Measurements from ENCODE around the gene DCBLD2. TPM values are rescaled to one million over a fixed set of nuclear protein-coding genes. Genes with fewer than 3 reads are reported as not detected.

The DCBLD2 gene
- total and polyA plus RNA-seq, 4 donors, result 25.0 to 42.3 (median 29.5) TPM

DNA sequence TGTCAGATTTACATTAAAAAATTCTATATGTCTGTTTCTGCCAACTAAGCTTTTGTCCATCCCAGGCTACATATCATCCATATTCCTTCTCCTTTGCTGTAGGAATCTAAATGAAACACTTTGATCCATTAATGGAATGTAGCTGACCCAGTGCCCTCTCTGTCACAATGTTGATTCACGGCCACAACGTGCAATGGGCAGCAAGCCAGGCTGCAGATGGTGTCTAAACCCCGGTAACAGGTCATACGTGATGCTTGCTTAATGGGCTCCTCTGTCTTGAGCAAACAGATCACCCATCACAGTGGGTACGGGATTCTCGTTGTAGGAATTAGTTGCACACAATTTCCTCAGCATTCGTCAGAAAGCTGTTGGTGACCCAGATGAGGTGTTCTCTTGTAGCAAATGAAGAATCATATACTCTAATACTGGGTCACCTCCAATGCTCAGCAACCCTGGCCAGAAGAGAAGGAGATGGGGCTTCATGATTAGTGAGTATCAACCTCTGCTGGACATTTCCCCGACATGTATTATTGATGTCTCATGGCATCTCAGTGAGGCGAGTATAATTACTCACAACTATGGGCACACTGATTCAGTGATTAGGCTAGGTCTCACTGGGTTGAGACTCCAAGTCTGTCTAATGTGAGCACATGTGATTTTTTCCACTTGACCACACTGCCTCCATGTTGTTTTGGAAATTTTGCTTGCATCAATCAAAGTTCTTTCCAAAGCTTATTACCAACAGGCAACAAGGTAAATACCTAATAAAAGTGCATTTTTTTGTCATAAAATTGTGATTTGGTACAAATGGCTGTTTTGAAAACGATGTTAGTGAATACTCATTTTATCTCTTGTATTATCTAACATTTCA, 12.9 kb upstream of the DCBLD2 start:
- DNase-seq (ENCODE audit: low read depth in 4 of 6, low spot score in 6 of 6), result peak in 1 of 6 donors; percentile 15
- 62% methylated on average over 4 of the region's 10 CpGs for WGBS (ENCODE audit: insufficient coverage)
- Histone ChIP-seq H3K4me3 (ENCODE audit: low read depth, low read length) (no peak overlapping the region), H3K27me3 (ENCODE audit: control insufficient read depth, insufficient read depth, low read length) (no peaks in the 10 kb centered on the region), H3K27ac (ENCODE audit: low read depth, low read length) (no peak overlapping the region), H3K4me1 (ENCODE audit: control insufficient read depth, insufficient read depth, low read length) (no peaks in the 10 kb centered on the region), H3K9me3 (ENCODE audit: control insufficient read depth, insufficient read depth, low read length) (no peaks in the 10 kb centered on the region), H3K36me3 (ENCODE audit: control insufficient read depth, insufficient read depth, low read length) (no peaks in the 10 kb centered on the region)

DNA sequence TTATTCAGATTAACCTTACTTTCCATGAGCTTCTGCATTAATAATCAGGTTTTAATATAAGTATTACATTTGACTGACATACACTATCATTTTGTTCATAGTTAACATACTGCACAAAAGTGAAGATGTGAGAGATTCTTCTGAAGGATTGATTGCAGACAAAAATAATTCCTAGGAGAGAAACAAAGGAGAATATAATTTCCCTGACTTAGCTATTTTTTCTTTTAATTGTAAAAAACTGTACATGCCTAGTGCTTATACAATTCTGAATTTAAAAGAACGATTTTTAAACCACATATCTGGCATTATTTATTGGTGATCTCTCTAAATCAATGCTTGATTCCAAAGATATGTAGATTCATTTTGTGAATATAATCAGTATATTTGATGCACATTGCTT, 11.0 kb upstream of the DCBLD2 start:
- no peaks in the 10 kb centered on the region for H3K36me3 ChIP-seq (ENCODE audit: control insufficient read depth, insufficient read depth, low read length)
- DNase-seq (ENCODE audit: low read depth in 4 of 6, low spot score in 6 of 6), result no peak
- H3K27me3 ChIP-seq (ENCODE audit: control insufficient read depth, insufficient read depth, low read length), result no peaks in the 10 kb centered on the region
- WGBS (ENCODE audit: insufficient coverage), result no CpG with 5 or more reads among the region's 1 CpG
- no peak overlapping the region for H3K27ac ChIP-seq (ENCODE audit: low read depth, low read length)
- no peaks in the 10 kb centered on the region for H3K4me1 ChIP-seq (ENCODE audit: control insufficient read depth, insufficient read depth, low read length)
- no peaks in the 10 kb centered on the region for H3K9me3 ChIP-seq (ENCODE audit: control insufficient read depth, insufficient read depth, low read length)
- no peak overlapping the region for H3K4me3 ChIP-seq (ENCODE audit: low read depth, low read length)

DNA sequence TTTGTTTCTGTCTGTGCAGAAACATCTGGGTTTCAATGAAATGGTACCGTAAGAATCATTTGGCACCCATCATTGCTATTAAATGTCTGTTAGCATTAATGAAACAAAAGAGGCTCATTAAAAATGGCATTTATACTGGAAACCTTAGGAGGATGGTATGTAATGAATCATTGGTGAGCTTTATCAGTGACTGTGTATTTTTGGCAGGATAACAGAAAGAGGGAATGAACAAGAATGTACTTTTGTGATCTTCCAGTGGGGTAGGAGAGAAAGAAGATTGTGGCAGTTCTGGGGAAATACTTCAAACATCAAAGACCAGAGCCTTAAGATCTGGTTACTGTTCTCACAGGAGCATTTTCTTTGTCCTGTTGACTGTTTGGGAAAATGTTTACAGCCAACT, 4.7 kb upstream of the DCBLD2 start:
- WGBS (ENCODE audit: insufficient coverage), result no CpG with 5 or more reads among the region's 1 CpG
- DNase-seq (ENCODE audit: low read depth in 4 of 6, low spot score in 6 of 6), result no peak
- H3K9me3 ChIP-seq (ENCODE audit: control insufficient read depth, insufficient read depth, low read length), result no peaks in the 10 kb centered on the region
- no peak overlapping the region for H3K4me3 ChIP-seq (ENCODE audit: low read depth, low read length)
- no peaks in the 10 kb centered on the region for H3K27me3 ChIP-seq (ENCODE audit: control insufficient read depth, insufficient read depth, low read length)
- no peaks in the 10 kb centered on the region for H3K36me3 ChIP-seq (ENCODE audit: control insufficient read depth, insufficient read depth, low read length)
- no peak overlapping the region for H3K27ac ChIP-seq (ENCODE audit: low read depth, low read length)
- no peaks in the 10 kb centered on the region for H3K4me1 ChIP-seq (ENCODE audit: control insufficient read depth, insufficient read depth, low read length)

DNA sequence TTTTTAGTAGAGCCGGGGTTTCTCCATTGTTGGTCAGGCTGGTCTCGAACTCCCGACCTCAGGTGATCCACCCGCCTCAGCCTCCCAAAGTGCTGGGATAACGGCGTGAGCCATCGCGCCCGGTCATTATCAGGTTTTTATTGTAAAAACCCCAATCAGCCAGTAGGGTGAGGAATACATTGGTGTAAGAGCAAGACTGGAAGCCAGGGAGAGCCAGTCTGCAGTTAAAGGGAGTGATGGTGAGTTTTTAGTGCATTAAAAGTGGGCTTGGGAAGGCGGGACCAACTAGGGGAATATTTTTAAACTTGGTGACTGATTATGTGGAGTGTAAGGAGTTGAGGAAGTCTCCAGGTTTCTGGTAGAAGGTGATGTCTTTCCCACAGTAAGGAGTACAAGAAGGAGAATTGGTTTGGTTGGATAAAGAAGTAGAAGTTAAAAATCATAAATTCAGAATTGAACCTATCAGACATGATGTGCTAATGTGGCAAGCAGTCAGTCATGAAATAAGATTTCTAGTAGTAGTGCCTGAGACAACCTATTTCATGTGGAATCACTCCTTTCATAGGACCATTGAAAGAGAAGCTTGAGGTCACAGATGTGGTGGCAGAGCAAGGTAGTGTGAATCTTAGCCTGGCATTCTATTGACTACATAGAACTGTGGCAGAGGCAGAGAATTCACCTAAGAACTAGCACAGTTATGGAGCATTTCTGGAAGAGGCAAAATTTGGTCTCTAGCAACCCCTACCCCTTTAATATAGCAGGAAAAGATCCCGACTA, 2.4 kb upstream of the DCBLD2 start:
- Histone ChIP-seq H3K27me3 (ENCODE audit: control insufficient read depth, insufficient read depth, low read length) (no peaks in the 10 kb centered on the region), H3K9me3 (ENCODE audit: control insufficient read depth, insufficient read depth, low read length) (no peaks in the 10 kb centered on the region), H3K4me3 (ENCODE audit: low read depth, low read length) (no peak overlapping the region), H3K4me1 (ENCODE audit: control insufficient read depth, insufficient read depth, low read length) (no peaks in the 10 kb centered on the region), H3K36me3 (ENCODE audit: control insufficient read depth, insufficient read depth, low read length) (no peaks in the 10 kb centered on the region), H3K27ac (ENCODE audit: low read depth, low read length) (no peak overlapping the region)
- DNase-seq (ENCODE audit: low read depth in 4 of 6, low spot score in 6 of 6), result no peak
- 98% methylated on average over 10 of the region's 11 CpGs for WGBS (ENCODE audit: insufficient coverage)

DNA sequence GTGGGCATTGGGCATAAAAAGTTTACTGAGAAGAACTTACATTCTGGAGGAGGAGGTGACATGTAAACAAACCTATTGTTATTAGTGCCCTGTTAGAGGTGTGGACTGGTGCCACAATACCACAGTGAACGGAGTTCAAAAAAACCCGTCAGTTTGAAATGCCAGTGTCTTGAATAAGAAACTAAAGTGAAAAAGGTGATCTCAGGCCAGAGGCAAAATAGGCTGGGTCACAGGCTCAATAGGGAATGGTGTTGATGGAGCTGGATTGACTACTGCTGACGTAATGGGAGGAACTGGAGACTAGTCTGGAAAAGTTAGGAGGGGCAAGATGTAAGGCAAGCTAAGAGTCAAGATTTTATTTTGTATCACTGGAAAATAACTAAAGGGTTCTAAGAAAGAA, 1.6 kb upstream of the DCBLD2 start:
- H3K4me3 ChIP-seq (ENCODE audit: low read depth, low read length), result no peak overlapping the region

DNA sequence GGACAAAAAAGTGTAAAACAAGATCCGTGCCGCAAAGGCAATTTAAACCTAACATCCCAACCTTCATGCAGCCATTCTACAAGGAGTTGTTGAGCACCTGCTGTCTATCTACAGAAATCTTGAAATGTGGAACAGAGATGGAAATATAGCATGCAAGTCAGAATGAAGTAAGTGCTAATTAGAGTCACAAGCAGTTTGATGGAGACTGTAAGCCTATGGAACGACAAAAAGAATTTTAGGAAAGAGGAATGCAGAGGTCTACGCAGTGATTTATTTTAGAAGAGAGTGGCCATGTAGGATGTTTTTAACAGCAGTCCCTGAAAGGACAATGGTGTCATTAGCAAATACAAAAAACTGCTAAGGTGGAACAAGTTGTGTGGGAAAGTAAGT, 851 bp upstream of the DCBLD2 start:
- Histone ChIP-seq H3K27ac (ENCODE audit: low read depth, low read length) (peak overlapping the region; percentile 96), H3K4me3 (ENCODE audit: low read depth, low read length) (peak overlapping the region; percentile 72), H3K4me1 (ENCODE audit: control insufficient read depth, insufficient read depth, low read length) (no peaks in the 10 kb centered on the region), H3K27me3 (ENCODE audit: control insufficient read depth, insufficient read depth, low read length) (no peaks in the 10 kb centered on the region), H3K9me3 (ENCODE audit: control insufficient read depth, insufficient read depth, low read length) (no peaks in the 10 kb centered on the region), H3K36me3 (ENCODE audit: control insufficient read depth, insufficient read depth, low read length) (no peaks in the 10 kb centered on the region)
- WGBS (ENCODE audit: insufficient coverage), result 11% methylated on average over 2 of the region's 4 CpGs
- peak in 2 of 6 donors; percentile 5 to 17 for DNase-seq (ENCODE audit: low read depth in 4 of 6, low spot score in 6 of 6)

More for the DNA sequence above, 1.6 kb upstream of the DCBLD2 start:
- 59% methylated on average over 3 of the region's 3 CpGs for WGBS (ENCODE audit: insufficient coverage)
- Histone ChIP-seq H3K27me3 (ENCODE audit: control insufficient read depth, insufficient read depth, low read length) (no peaks in the 10 kb centered on the region), H3K4me1 (ENCODE audit: control insufficient read depth, insufficient read depth, low read length) (no peaks in the 10 kb centered on the region), H3K36me3 (ENCODE audit: control insufficient read depth, insufficient read depth, low read length) (no peaks in the 10 kb centered on the region), H3K27ac (ENCODE audit: low read depth, low read length) (no peak overlapping the region), H3K9me3 (ENCODE audit: control insufficient read depth, insufficient read depth, low read length) (no peaks in the 10 kb centered on the region)
- no peak for DNase-seq (ENCODE audit: low read depth in 4 of 6, low spot score in 6 of 6)

DNA sequence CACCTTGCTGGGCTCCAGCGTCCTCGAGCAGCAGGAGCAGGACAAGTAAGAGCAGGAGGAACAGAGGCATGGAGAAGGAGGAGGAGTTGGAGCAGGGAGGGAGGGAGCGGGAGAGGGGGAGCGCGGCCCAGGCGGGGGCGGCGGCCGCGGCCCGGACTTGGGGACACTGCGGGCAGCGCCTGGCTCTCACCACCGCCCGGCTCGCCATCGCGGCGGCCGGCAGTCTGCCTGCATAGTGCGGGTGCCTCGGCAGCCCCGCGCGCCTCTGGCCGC, 440 bp downstream of the DCBLD2 start:
- DNase-seq (ENCODE audit: low read depth in 4 of 6, low spot score in 6 of 6), result peak in 4 of 6 donors; percentile 12 to 78 (median 56)
- Histone ChIP-seq H3K27me3 (ENCODE audit: control insufficient read depth, insufficient read depth, low read length) (no peaks in the 10 kb centered on the region), H3K36me3 (ENCODE audit: control insufficient read depth, insufficient read depth, low read length) (no peaks in the 10 kb centered on the region), H3K4me3 (ENCODE audit: low read depth, low read length) (peak overlapping the region; percentile 91), H3K9me3 (ENCODE audit: control insufficient read depth, insufficient read depth, low read length) (no peaks in the 10 kb centered on the region), H3K27ac (ENCODE audit: low read depth, low read length) (peak overlapping the region; percentile 93), H3K4me1 (ENCODE audit: control insufficient read depth, insufficient read depth, low read length) (no peaks in the 10 kb centered on the region)
- WGBS (ENCODE audit: insufficient coverage), result 0% methylated on average over 25 of the region's 26 CpGs

DNA sequence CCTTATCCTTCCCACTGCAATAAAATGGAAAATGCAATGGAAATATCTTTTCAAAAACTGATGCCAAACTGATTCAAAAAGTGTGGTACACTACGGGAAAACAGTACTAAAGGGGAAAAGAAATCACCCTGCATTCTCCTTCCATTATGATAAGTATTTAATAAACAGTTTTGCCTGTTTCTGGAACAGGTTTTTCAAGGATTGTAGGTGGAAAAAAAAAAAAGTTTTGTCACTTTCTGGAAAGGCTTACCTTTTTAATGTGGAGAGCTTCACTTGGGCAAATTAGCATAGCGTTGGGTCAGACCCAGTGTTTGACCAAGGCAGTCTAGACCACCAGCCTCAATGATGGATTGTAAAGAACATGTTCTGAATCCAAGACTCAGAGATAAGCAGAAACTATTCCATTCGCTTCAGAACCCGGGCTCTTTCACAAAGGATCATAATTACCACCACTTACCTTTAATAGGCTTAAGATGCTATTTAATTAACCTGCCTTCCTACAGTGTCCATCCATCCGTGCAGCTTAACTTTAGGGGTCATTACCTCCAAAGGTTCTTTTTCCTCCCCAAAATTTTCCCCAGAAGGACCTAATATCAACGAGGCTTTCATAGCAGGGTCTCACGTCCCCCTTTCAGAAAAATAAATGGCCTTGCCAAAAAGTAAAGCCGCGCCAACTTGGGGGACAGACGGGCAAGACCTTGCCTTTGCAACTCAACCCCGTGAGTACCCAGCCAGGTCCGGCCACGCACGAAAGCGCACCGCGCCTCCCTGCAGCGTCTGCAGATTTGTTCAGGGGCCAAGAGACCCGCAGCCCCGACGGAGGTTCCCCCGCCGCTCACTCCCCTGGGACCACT, 1.0 kb downstream of the DCBLD2 start:
- Histone ChIP-seq H3K27ac (ENCODE audit: low read depth, low read length) (peak overlapping the region; percentile 93), H3K27me3 (ENCODE audit: control insufficient read depth, insufficient read depth, low read length) (no peaks in the 10 kb centered on the region), H3K36me3 (ENCODE audit: control insufficient read depth, insufficient read depth, low read length) (no peaks in the 10 kb centered on the region), H3K4me3 (ENCODE audit: low read depth, low read length) (peak overlapping the region; percentile 91), H3K9me3 (ENCODE audit: control insufficient read depth, insufficient read depth, low read length) (no peaks in the 10 kb centered on the region), H3K4me1 (ENCODE audit: control insufficient read depth, insufficient read depth, low read length) (no peaks in the 10 kb centered on the region)
- DNase-seq (ENCODE audit: low read depth in 4 of 6, low spot score in 6 of 6), result no peak
- WGBS (ENCODE audit: insufficient coverage), result under 1% methylated on average over 22 of the region's 23 CpGs

DNA sequence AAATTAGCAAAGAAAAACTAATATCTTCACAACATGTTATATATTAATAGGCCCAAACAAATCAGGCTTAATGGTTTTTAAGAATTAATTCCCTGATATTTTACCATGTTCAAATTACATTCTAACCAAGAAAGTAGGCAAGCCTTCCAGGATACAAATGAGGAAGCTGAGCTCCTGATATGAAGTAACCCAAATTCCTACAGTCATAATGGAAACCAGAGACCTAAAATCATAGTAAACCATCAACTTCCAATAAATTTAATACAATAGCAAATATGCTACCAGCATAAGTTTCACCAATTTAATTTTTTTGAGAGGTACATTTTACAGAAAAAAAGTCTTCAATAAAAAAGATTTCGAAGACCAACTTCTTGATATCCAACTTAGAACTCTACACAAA, 3.8 kb downstream of the DCBLD2 start:
- Histone ChIP-seq H3K4me1 (ENCODE audit: control insufficient read depth, insufficient read depth, low read length) (no peaks in the 10 kb centered on the region), H3K27me3 (ENCODE audit: control insufficient read depth, insufficient read depth, low read length) (no peaks in the 10 kb centered on the region), H3K27ac (ENCODE audit: low read depth, low read length) (no peak overlapping the region), H3K4me3 (ENCODE audit: low read depth, low read length) (no peak overlapping the region), H3K9me3 (ENCODE audit: control insufficient read depth, insufficient read depth, low read length) (no peaks in the 10 kb centered on the region), H3K36me3 (ENCODE audit: control insufficient read depth, insufficient read depth, low read length) (no peaks in the 10 kb centered on the region)
- no CpG with 5 or more reads among the region's 1 CpG for WGBS (ENCODE audit: insufficient coverage)
- no peak for DNase-seq (ENCODE audit: low read depth in 4 of 6, low spot score in 6 of 6)

Measured in spinal cord (tissue), 10 donors.